ENCODE measurements around the gene ITGAX. TPM values are rescaled to one million over a fixed set of nuclear protein-coding genes. Genes with fewer than 3 reads are reported as not detected.
"Not testable (repeated sequence)": the region's sequence is repeated elsewhere in the genome, so short reads cannot be mapped to it uniquely, and the experiment has no call there.

The ITGAX gene
- polyA plus RNA-seq, 3 donors, result 0.91 to 22.4 (median 4.5) TPM

DNA sequence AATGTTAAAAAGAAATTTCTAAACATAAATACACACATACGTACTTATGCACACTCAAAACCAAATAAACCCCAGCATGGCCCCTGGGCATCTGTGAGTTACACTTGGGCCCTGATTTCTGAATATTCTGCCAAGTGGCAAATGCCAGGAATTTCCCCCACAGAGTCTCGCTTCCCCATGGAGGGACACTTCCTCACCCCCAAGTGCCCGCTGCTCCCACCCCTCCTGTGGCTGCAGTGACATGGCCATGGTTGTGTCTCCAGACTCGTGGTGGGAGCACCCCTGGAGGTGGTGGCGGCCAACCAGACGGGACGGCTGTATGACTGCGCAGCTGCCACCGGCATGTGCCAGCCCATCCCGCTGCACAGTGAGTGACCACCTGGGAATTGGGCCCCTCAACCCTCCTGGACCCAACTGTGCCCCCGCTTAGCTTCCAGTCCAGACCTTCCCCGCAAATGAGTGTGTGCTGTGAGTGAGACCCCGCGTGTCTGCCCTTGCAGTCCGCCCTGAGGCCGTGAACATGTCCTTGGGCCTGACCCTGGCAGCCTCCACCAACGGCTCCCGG is 42.2 kb downstream of the ITGAX start:
- WGBS, 3 donors, result 74 to 79% (median 78%) methylated on average over 18 of the region's 18 CpGs
- H3K27ac ChIP-seq (ENCODE audit: low read depth, low read length), result no peak overlapping the region

GRCh38 chr16:31397701-31398100 is 42.7 kb downstream of the ITGAX start:
- 71 to 81% (median 79%) methylated on average over 9 of the region's 9 CpGs for WGBS, 3 donors

DNA sequence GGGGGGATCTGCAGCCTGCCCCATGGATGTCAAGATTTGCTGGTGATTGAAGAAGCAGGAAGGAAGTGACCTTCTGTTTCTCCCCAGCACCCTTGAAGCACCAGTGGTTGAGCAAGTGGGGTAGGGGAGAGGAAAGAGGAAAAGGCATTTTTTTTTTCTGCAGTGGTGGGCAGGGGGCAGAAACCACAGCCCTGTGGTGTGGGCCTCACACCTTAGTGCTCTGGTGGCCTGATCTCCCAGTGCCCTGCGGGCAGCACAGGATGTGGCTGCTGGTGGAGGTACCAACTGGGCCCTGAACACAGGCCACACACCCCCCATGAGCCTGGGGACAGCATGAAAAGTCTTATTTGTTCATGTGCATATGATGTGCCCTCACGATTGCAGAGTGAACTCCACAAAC is 45.2 kb downstream of the ITGAX start:
- H3K27ac ChIP-seq (ENCODE audit: low read depth, low read length), result no peak overlapping the region
- 36 to 65% (median 60%) methylated on average over 2 of the region's 2 CpGs for WGBS, 3 donors

More at GRCh38 chr16:31397701-31398100, 42.7 kb downstream of the ITGAX start:
- no peak overlapping the region for H3K27ac ChIP-seq (ENCODE audit: low read depth, low read length)

- WGBS, 3 donors, result 74 to 80% (median 78%) methylated on average over 11 of the region's 11 CpGs
- no peak overlapping the region for H3K27ac ChIP-seq (ENCODE audit: low read depth, low read length)
Observed at GRCh38 chr16:31401436-31401835, 46.5 kb downstream of the ITGAX start.

- no peak overlapping the region for H3K27ac ChIP-seq (ENCODE audit: low read depth, low read length)
- 78 to 93% (median 85%) methylated on average over 1 of the region's 1 CpG for WGBS, 3 donors
Observed at GRCh38 chr16:31402687-31403086, 47.7 kb downstream of the ITGAX start.

DNA sequence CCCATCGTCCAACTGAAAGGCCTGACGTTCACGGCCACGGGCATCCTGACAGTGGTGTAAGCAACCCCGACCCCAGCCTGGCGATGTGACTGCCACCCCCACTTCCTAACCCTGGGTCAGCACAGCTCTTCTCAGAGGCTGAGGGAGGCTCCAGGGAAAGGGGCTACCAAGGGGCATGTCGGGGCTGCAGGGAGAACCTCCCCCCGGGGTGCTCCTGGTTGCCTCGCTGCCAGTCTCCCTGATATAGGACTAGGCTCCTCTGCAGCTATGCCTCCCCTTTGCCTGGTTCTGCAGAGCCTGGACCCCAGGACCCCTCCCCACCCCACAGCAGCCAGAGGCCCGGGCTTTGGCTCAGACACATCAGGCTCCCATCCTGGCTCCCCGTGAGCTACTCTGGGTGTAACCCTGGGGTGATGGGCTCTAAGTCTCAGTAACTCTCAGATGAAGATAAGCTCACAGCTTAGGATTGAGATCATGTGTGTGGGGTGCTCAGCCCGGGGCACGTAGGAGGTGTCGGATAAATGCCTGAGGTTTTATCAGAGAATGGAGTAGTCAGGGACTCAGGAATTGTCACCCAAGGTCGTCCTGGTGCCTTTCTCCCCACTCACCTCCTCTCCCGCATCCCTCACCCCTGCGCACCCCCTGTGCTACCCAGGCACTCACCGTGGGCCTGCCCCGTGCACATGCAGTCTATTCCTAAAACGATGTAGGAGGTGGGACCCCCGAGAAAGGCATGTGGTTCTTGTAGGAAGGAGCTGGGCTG is 48.8 kb downstream of the ITGAX start:
- H3K27ac ChIP-seq (ENCODE audit: low read depth, low read length), result no peak overlapping the region
- 77 to 81% (median 78%) methylated on average over 21 of the region's 21 CpGs for WGBS, 3 donors

GRCh38 chr16:31404353-31405064 is 49.5 kb downstream of the ITGAX start:
- H3K27ac ChIP-seq (ENCODE audit: low read depth, low read length), result no peak overlapping the region
- WGBS, 3 donors, result 42 to 73% (median 55%) methylated on average over 9 of the region's 9 CpGs

DNA sequence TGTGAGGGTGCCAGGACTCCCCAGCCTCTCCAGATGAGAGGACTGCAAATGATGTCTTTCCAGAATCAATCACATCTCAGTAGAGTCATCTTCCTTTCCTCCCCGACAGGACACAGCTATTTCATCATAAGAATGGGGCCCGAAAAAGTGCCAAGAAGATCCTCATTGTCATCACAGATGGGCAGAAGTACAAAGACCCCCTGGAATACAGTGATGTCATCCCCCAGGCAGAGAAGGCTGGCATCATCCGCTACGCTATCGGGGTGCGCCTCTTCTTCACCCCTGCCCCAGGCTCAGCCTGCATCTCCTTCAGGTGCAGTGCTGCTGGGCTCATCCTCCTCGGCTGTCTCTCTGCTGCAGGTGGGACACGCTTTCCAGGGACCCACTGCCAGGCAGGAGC is 52.4 kb downstream of the ITGAX start:
- H3K27ac ChIP-seq (ENCODE audit: low read depth, low read length), result no peak overlapping the region
- WGBS, 3 donors, result 74 to 82% (median 79%) methylated on average over 8 of the region's 8 CpGs

GRCh38 chr16:31409433-31409832 is 54.5 kb downstream of the ITGAX start:
- WGBS, 3 donors, result 44 to 66% (median 64%) methylated on average over 3 of the region's 3 CpGs
- no peak overlapping the region for H3K27ac ChIP-seq (ENCODE audit: low read depth, low read length)

DNA sequence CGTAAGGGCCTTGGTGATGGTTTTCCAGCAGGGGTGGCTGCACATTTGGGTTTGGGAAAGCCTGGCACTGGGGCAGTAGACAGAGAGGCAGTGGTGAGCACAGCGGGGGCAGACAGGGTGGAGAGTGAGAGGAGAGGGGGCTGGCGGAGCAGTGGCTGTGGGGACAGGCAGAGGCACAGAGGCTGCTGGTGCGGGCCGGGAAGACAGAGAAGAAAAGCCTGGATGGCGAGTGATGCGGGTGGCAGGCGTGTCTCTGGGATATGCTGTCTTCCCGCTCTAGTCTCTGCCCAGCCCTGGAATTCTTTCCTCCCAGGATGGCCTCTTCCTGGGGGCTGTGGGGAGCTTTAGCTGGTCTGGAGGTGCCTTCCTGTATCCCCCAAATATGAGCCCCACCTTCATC is 55.1 kb downstream of the ITGAX start:
- H3K27ac ChIP-seq (ENCODE audit: low read depth, low read length), result no peak overlapping the region
- 76 to 86% (median 83%) methylated on average over 8 to 9 of the region's 9 CpGs for WGBS, 3 donors

GRCh38 chr16:31411024-31411844 is 56.3 kb downstream of the ITGAX start:
- no peak overlapping the region for H3K27ac ChIP-seq (ENCODE audit: low read depth, low read length)
- WGBS, 3 donors, result 70 to 84% (median 78%) methylated on average over 22 of the region's 22 CpGs

- WGBS, 3 donors, result 83 to 94% (median 84%) methylated on average over 10 of the region's 10 CpGs
- H3K27ac ChIP-seq (ENCODE audit: low read depth, low read length), result no peak overlapping the region
Observed at GRCh38 chr16:31412750-31413149, 57.8 kb downstream of the ITGAX start.

DNA sequence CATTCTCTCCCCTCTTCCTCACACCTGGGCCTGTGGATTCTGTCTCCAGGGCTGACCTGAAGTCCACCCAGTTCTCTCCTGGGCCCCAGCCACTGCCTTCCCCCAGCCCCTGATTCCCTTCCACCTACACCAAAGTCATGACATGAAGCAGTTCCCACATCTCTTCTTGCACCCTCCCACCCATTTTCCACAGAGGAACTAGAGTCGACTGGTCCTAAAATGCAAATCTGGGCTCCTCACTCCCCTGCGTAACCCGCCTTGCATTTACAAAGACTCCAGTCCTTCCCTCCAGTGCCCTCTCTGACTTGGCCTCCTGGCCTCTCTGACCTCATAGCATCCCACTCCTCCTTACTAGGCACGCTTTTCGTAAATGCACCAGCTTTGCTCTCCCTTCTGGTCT is 58.4 kb downstream of the ITGAX start:
- 85 to 90% (median 88%) methylated on average over 5 of the region's 5 CpGs for WGBS, 3 donors
- no peak overlapping the region for H3K27ac ChIP-seq (ENCODE audit: low read depth, low read length)

DNA sequence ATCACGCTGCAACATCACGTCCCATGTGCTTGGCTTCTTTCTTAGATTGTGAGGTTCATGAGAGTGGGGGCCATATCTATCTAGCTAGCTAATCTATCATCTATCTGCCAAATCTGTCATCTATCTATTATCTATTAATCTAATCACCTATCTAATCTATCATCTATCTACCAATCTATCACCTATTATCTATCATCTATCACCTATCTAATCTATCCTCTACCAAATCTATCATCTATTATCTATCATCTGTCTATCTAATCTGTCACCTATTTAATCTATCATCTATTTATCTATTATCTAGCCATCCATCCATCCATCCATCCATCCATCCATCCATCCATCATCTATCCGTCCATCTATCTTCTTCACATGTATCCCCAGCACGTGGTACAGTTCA is 59.0 kb downstream of the ITGAX start:
- 74 to 88% (median 83%) methylated on average over 4 of the region's 4 CpGs for WGBS, 3 donors
- no peak overlapping the region for H3K27ac ChIP-seq (ENCODE audit: low read depth, low read length)

DNA sequence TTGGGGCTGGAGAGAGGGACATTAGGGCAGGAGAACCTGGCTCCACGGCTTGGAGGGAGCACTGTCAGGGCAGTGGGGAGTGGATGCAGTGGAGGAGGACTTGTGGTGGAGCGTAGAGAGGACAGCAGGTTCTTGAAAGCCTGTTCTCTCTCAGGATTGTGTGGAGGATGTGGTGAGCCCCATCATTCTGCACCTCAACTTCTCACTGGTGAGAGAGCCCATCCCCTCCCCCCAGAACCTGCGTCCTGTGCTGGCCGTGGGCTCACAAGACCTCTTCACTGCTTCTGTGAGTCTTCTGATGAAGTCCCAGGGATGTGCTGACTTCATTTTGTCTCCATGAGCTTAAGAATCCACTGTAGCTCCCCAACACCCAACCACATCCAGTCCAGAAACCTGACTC is 59.7 kb downstream of the ITGAX start:
- WGBS, 3 donors, result 67 to 87% (median 68%) methylated on average over 4 of the region's 4 CpGs
- no peak overlapping the region for H3K27ac ChIP-seq (ENCODE audit: low read depth, low read length)

- no peak overlapping the region for H3K27ac ChIP-seq (ENCODE audit: low read depth, low read length)
- 62 to 86% (median 85%) methylated on average over 11 of the region's 11 CpGs for WGBS, 3 donors
Observed at GRCh38 chr16:31416371-31416770, 61.4 kb downstream of the ITGAX start.

DNA sequence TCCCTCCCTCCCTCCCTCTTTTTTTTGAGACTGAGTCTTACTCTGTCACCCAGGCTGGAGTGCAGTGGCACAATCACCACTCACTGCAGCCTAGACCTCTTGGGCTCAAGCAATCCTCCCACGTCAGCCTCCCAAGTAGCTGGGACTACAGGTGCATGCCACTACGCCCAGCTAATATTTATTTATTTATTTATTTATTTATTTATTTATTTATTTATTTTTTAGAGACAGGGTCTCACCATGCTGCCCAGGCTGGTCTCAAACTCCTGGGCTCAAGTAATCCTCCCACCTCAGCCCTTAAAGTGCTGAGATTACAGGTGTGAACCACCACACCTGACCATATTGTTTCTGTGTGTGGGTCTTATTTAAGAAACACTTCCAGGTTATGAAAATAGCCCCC is 62.1 kb downstream of the ITGAX start:
- not testable (repeated sequence) for H3K27ac ChIP-seq (ENCODE audit: low read depth, low read length)
- 85 to 87% (median 86%) methylated on average over 2 of the region's 2 CpGs for WGBS, 3 donors

DNA sequence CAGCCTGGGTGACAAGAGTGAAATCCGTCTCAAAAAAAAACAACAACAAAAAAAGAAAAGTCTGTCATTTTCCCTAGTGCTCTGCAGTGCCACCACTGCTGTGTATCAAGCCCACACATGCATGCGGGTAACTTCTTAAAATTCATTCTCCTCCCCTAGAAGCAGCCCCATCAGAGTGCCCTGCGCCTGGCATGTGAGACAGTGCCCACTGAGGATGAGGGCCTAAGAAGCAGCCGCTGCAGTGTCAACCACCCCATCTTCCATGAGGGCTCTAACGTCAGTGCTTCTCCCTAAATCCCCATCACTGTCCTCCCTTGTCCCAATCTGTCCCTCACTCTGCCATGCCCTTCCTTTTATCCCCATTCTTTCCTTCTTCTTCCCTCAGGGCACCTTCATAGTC is 62.9 kb downstream of the ITGAX start:
- H3K27ac ChIP-seq (ENCODE audit: low read depth, low read length), result no peak overlapping the region
- 91 to 95% (median 92%) methylated on average over 5 of the region's 5 CpGs for WGBS, 3 donors

- WGBS, 3 donors, result 67 to 74% (median 68%) methylated on average over 3 of the region's 3 CpGs
- no peak overlapping the region for H3K27ac ChIP-seq (ENCODE audit: low read depth, low read length)
Observed at GRCh38 chr16:31420037-31420436, 65.1 kb downstream of the ITGAX start.
